GM21786 (cell line): ENCODE data around the gene FHOD3.
"Not testable (repeated sequence)": the region's sequence is repeated elsewhere in the genome, so short reads cannot be mapped to it uniquely, and the experiment has no call there.

ENCODE experiments used
- ATAC-seq: cut with Tn5 transposase; IDR thresholded peaks from one replicate; pipeline ENCODE4 v1.9.1; 2021; ENCODE audit not compliant: unreplicated experiment

FHOD3 gene

GRCh38 chr18:36348331-36348730 lies 50.8 kb downstream of the FHOD3 start:
- ATAC-seq: no peak

DNA sequence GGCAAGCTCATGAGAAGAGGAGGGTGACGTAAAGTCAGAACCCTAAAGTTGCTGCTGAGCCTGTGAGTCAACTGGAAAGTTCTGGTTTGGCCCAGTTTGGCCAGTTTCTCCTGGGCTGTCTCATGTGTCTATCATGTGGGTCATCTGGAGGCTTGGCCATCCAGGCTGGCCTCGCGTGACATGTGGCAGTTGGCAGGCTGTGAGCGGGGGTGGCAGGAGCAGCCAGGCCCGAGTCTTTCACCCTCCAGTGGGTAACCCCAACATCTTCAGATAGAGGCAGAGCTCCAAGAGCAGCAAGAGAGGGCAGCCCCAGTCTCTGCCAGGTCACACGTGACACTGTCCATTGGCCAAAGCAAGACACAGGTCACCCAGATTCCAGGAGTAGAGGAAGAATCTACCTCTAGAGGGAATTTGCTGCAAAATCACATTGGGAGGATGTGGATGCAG lies 51.5 kb downstream of the FHOD3 start:
- ATAC-seq: no peak

DNA sequence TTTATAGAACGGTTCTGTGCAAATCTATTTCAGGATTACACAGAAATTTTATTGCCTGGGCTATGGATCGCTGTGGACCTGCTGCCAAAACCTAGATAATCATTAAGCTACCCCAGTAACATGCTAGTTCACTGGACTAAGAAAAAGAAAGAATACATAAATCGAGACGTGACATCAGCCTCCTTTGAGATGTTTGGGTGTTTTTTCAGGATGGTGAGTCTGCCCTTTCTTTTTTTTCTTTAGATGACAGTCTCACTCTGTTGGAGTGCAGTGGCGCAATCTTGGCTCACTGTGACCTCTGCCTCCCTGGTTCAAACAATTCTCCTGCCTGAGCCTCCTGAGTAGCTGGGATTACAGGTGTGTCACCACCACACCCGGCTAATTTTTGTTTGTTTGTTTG lies 52.0 kb downstream of the FHOD3 start:
- no peak for ATAC-seq

- no peak for ATAC-seq
These were observed 52.7 kb downstream of the FHOD3 start for GRCh38 chr18:36350251-36350651.

GRCh38 chr18:36350839-36351469 lies 53.4 kb downstream of the FHOD3 start:
- no peak for ATAC-seq

DNA sequence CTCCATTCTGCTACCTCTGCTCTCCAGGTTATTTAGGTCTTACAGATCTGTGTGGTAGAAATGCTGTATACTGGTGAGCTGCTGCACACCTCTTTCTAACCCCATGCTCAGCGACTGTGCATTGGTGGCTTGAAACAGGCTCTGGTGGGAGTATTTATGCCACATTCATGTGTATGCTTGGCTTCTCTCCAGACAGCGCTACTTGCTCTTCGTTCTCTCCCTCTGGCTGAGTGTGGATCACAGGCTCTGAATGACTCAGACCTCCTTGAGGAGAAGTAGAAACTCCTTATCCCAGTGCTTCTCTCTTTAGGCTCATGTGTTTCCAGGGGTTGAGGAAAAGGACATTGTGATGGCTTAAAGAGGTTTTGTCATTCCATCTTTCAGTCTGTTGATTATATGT lies 54.9 kb downstream of the FHOD3 start:
- ATAC-seq: no peak

- ATAC-seq: no peak
These were observed 57.5 kb downstream of the FHOD3 start for GRCh38 chr18:36354989-36355388.

- no peak for ATAC-seq
These were observed 58.0 kb downstream of the FHOD3 start for GRCh38 chr18:36355511-36355910.

- not testable (repeated sequence) for ATAC-seq
These were observed 59.2 kb downstream of the FHOD3 start for GRCh38 chr18:36356741-36357140.

- no peak for ATAC-seq
These were observed 60.6 kb downstream of the FHOD3 start for GRCh38 chr18:36358141-36358540.

DNA sequence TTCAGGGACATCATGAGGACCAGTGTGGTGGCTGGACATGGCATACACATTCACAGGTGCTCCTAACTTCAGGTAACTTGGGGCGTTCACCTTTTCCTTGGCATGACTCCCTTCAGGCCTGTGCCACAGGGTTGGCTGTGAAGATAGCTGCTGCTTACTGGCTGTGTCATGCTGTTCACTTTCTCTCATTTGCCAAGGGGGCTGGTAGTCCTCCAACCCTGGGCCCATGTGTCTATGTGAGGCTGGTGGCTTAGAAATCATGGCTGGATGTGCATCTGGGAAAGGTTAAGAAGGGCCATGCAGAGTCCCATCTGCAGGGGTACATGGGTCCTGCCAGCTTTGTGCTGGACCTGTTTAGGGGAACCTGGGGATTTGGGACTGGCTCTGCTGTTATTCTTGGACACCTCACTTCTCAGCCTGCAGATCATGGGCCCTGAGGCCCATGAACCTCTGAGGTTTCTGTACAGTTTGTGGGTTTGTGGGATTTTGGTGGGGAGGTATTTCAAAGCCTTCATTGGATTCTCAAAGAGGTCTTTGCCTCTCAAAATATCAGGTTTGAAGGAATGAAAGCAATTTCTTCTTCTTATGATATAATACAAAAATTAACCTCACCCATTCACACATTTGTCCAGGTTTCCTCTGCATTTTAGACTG lies 62.9 kb downstream of the FHOD3 start:
- no peak for ATAC-seq

GRCh38 chr18:36364911-36365624 lies 67.6 kb downstream of the FHOD3 start:
- no peak for ATAC-seq

DNA sequence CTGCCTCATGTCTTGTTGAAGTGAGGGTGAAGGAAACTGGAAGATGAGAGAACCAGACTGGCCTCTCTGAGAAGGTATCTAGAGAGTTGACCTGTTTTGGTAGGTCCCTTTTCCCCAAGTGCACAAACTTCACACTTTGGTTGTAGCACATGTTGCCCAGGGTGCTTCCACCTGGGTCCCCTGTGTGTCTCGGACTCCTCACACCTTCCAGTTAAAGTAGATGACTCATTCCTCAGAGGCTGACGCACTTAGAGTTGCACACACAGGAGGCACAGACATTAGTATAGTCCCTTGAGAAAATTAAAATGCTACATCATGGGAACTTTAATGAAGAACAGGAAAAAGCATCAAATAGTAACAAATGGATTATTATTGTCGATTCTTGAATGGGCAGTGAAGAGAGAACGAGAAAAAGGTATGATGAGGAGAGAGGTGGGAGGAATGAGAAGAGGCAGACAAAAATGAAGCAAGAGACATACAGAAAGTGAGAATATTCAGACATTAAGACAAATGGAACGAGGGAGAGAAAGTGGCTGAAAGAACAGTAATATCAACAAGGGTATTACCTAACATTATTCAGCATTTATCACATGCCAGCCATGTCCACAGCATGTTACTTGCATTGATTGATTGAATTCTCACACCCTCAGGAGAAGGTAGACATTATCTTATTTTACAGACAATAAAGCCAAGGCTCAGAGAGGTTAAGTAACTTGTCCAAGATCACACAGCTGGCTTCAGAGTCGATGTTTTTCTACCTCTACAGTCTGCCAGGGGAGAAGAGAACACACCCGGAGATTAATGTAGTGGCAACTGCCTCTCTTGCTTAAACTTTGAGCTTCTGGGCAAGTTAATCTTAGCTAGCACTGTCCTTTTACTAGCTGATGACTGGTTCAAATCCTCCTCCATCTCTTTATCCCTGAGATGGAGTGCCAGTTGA lies 68.6 kb downstream of the FHOD3 start:
- peak; percentile 40 for ATAC-seq

DNA sequence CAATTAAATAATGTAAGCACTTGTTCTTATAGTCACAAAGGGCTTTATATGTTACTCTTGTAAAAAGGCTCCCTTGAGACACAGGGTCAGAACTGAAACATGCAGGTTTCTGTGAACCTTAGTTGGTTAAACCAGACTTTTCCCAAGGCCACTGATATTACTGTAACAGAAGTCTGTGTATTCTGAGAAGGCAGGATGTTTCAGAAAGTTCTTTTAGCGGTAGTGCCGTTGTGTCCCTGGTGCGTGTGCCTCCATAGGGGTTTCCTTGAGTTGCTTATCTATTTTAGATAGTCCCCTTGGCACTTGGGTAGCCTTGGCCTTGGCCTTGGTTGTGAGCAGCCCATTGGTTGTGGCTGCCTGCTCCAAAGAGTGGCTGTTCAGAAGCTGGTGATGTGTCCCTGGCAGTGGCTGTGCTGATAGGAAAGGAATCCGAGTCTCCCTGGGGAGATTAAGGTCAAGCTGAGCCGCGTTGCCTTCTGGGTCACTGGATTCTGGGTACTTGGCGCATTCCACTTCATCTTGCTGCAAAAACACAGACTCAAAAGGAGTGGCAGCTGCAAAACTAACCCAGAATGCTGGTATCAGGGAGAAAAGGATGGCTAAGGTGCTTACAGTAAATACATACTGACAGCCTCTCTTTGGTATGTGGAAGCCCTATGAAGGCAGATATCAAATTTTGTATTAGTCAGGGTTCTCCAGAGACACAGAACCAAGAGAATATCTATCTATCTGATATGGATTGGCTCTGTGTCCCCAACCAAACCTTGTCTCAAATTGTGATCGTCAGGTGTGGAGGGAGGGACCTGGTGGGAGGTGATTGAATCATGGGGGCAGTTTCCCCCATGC lies 69.7 kb downstream of the FHOD3 start:
- peak; percentile 79 for ATAC-seq

DNA sequence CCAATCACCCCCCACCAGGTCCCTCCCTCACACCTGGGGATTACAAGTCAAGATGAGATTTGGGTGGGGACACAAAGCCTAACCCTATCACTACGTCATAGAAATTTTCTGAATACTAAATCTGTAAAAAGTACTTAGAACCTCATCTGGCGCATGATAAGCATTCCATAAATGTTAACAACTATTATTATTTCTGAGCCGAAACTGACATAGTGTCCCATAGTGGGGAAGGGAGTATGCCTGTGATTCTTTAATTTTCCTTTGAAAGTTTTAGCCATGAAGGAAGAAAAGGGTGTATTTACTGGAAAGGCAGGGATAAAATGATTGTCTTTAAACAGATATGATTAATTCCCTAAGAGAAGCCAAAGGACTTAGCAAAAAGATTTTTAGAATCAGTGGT lies 71.4 kb downstream of the FHOD3 start:
- ATAC-seq: no peak

DNA sequence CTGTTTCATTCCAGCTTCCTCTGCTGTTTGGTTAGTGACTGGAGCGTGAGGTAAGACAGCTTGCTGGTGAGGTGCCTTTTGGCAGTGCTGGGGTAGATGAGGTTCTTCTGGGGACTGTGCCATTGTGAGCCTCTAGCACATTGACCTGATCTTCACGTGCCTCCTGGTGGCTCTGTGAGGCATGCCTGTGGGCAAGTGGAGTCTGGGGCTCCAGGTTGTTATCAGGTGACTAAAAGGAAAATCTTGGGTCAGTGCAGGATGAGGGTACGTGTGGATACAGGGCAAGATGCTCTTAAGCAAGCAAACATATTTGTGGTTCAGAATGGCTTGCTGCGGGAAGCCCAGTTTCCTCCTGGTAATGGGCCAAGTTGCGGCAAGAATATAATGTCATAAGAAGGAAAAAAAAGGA lies 75.4 kb downstream of the FHOD3 start:
- ATAC-seq: peak; percentile 51

DNA sequence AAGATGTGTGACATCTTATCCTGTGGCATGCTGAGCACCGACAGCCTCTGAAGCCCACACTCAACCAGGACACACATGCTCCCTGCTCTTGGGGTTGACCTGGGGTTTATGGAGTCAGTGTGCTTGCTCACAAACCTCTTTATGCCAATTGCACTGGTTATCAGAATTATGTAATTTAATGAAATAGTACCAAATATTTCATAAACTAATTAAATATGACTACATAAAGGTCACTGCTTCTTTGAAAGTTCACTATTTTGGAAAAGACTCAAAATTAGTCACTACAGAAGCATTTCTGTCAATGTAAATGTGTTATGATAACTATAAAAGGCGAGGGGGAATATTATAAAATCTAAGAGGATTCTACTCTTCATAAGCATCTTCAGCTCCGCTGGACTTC lies 76.7 kb downstream of the FHOD3 start:
- ATAC-seq: no peak

DNA sequence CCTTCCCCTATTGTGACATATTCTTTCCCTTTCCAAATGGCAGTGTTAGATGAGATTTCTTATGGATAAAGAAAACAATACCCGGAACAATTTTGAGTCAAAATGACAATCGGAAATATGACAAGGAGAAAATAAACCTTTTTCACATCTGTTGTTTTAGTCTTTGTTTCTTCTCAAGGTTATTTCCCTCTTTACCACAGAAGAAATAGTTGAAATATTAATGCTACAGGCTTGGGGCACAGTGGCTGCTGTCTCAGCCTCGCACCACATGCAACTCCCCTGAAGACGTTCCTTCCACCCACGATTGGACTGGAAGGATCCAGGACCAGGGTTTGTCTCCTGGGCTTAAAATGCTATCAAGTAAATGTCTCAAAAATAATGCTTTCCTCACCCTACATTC lies 77.6 kb downstream of the FHOD3 start:
- ATAC-seq: no peak

GRCh38 chr18:36376361-36376760 lies 78.8 kb downstream of the FHOD3 start:
- ATAC-seq: no peak

- ATAC-seq: no peak
These were observed 80.1 kb downstream of the FHOD3 start for GRCh38 chr18:36377626-36378025.
